ENCODE data around the gene OSBP2.

Gene OSBP2

DNA sequence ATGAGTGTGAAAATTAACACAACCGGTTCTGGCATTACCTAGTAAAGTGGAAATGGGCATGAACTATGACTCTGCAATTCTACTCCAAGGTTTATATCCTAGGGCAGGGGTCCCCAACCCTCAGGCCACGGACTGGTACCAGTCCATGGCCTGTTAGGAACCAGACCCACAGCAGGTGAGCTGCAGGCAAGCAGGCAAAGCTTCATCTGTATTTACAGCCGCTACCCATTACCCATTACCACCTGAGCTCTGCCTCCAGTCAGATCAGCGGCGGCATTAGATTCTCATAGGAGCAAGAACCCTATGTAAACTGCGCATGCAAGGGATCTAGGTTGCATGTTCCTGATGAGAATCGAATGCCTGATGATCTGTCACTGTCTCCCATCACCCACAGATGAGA is 224.1 kb downstream of the OSBP2 start:
- no peak overlapping the region for H3K4me3 ChIP-seq (ENCODE audit: control insufficient read depth, low read depth, low read length)
- TF ChIP-seq, protein P1, sequence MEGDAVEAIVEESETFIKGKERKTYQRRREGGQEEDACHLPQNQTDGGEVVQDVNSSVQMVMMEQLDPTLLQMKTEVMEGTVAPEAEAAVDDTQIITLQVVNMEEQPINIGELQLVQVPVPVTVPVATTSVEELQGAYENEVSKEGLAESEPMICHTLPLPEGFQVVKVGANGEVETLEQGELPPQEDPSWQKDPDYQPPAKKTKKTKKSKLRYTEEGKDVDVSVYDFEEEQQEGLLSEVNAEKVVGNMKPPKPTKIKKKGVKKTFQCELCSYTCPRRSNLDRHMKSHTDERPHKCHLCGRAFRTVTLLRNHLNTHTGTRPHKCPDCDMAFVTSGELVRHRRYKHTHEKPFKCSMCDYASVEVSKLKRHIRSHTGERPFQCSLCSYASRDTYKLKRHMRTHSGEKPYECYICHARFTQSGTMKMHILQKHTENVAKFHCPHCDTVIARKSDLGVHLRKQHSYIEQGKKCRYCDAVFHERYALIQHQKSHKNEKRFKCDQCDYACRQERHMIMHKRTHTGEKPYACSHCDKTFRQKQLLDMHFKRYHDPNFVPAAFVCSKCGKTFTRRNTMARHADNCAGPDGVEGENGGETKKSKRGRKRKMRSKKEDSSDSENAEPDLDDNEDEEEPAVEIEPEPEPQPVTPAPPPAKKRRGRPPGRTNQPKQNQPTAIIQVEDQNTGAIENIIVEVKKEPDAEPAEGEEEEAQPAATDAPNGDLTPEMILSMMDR (IDR thresholded peaks at IDR 0.05; ENCODE audit: control insufficient read depth, insufficient read depth, low read depth, low read length, missing control alignments) = no peak
- DNase-seq (ENCODE audit: low read depth) = no peak

GRCh38 chr22:30919973-30920372 is 225.3 kb downstream of the OSBP2 start:
- DNase-seq (ENCODE audit: low read depth) = no peak
- no peak overlapping the region for H3K4me3 ChIP-seq (ENCODE audit: control insufficient read depth, low read depth, low read length)
- TF ChIP-seq, protein P1 (IDR thresholded peaks at IDR 0.05; ENCODE audit: control insufficient read depth, insufficient read depth, low read depth, low read length, missing control alignments) = no peak

DNA sequence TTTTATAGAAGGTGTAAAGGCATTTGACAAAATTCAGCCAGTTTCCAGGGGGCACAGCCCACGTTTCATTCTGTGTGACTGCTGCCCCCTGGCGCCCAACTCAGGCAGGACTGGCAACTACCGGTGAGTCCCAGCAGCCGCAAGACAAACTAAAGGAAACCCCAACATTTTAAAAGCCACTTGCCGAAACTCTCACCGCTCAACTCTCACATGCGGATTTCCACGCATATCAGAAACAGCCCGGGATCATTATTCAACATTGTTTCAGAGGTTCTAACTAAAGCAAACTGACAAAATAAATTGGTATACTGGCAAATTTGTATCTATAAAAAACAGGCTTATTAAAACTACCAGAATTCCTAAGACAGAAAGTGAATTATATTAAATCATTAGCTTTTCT is 225.7 kb downstream of the OSBP2 start:
- TF ChIP-seq, protein P1 (IDR thresholded peaks at IDR 0.05; ENCODE audit: control insufficient read depth, insufficient read depth, low read depth, low read length, missing control alignments) = peak; percentile 87
- DNase-seq (ENCODE audit: low read depth) = peak; percentile 10
- no peak overlapping the region for H3K4me3 ChIP-seq (ENCODE audit: control insufficient read depth, low read depth, low read length)

DNA sequence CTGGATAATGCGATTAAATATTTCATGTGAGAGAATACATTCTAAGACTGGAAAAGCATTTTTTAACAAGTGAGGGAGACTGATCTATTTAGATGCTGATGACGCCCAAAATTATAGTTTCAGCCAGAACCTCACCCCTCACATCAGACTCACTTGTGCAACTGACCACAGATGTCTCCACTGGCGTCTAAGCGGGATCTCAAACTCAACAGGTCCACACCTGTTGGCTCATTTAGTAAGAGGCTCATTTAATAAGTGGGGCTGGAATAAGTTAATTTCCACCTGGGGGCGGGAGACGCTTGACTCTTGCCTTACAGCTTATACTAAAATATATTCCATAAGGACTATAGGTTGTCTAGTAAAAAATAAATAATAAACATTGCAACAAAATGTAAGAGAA is 226.4 kb downstream of the OSBP2 start:
- no peak for DNase-seq (ENCODE audit: low read depth)
- TF ChIP-seq, protein P1 (IDR thresholded peaks at IDR 0.05; ENCODE audit: control insufficient read depth, insufficient read depth, low read depth, low read length, missing control alignments) = no peak
- H3K4me3 ChIP-seq (ENCODE audit: control insufficient read depth, low read depth, low read length) = no peak overlapping the region

- no peak overlapping the region; the same call in 1 of the 2 replicates for H3K4me3 ChIP-seq (ENCODE audit: control insufficient read depth, low read depth, low read length)
- TF ChIP-seq, protein P1 (IDR thresholded peaks at IDR 0.05; ENCODE audit: control insufficient read depth, insufficient read depth, low read depth, low read length, missing control alignments) = no peak
- no peak for DNase-seq (ENCODE audit: low read depth)
Measured at GRCh38 chr22:30922151-30922611, 227.5 kb downstream of the OSBP2 start.

GRCh38 chr22:30923168-30923900 is 228.7 kb downstream of the OSBP2 start:
- TF ChIP-seq, protein P1 (IDR thresholded peaks at IDR 0.05; ENCODE audit: control insufficient read depth, insufficient read depth, low read depth, low read length, missing control alignments) = no peak
- no peak overlapping the region for H3K4me3 ChIP-seq (ENCODE audit: control insufficient read depth, low read depth, low read length)
- no peak for DNase-seq (ENCODE audit: low read depth)
